K562 (cell line): ENCODE results near the gene CCNB1IP1. TPM values are rescaled to one million over a fixed set of nuclear protein-coding genes. Genes with fewer than 3 reads are reported as not detected.

Experiments used
- C11orf30 ChIP-seq: fragments of 450-650 bp; IDR thresholded peaks from 2 replicates; pipeline ENCODE4 v1.6.1; 2016; ENCODE audit warnings: low read depth, mild to moderate bottlenecking
- FOSL1 ChIP-seq: fragments of 200-800 bp; sonication (Bioruptor generic); conservative IDR thresholded peaks from 2 replicates; pipeline ENCODE4 v1.6.1; 2016; ENCODE audit warnings: missing genetic modification characterization, missing compliant biosample characterization
- FOXJ2 ChIP-seq: fragments of 200-800 bp; sonication (Bioruptor generic); IDR thresholded peaks from 2 replicates; pipeline ENCODE4 v1.6.1; 2016; ENCODE audit warnings: missing genetic modification characterization, missing compliant biosample characterization
- HCFC1 ChIP-seq: IDR thresholded peaks from 2 replicates; pipeline ENCODE4 v1.6.1; 2012; ENCODE audit warnings: low read depth, low read length, improper control_type of control experiment
- HMGN3 ChIP-seq: IDR thresholded peaks from 2 replicates; pipeline ENCODE4 v1.6.1; 2011; ENCODE audit warnings: borderline replicate concordance, low read depth, mild to moderate bottlenecking, mixed read lengths, low read length; ENCODE audit not compliant: insufficient read length; ENCODE audit errors: extremely low read depth
- JUNB ChIP-seq: fragments of 450-650 bp; formaldehyde crosslinking; conservative IDR thresholded peaks from 2 replicates; pipeline ENCODE4 v1.4.0; 2020; ENCODE audit warnings: mild to moderate bottlenecking
- MYBL2 ChIP-seq, 2 experiments: fragments of 450-650 bp in 1 of 2; sonication (generic) in 1 of 2; formaldehyde crosslinking in 1 of 2; IDR thresholded peaks; 2 replicates each; pipeline versions ENCODE4 v1.6.1 to v1.8.1; 2017 to 2022; ENCODE audit warnings: borderline replicate concordance in 1 of 2, inconsistent platforms in 1 of 2, low read depth in 1 of 2, mild to moderate bottlenecking in 1 of 2, missing genetic modification reagents in 1 of 2, moderate library complexity in 1 of 2
- NCOR1 ChIP-seq: fragments of 450-650 bp; IDR thresholded peaks from 2 replicates; pipeline ENCODE4 v1.6.1; 2016; ENCODE audit warnings: mild to moderate bottlenecking, moderate library complexity
- RCOR1 ChIP-seq, 2 experiments: IDR thresholded peaks; 2 replicates each; pipeline ENCODE4 v1.6.1; 2012; ENCODE audit warnings: low read depth in 2 of 2, low read length in 2 of 2, borderline replicate concordance in 1 of 2, improper control_type of control experiment in 1 of 2
- STAT5B ChIP-seq: fragments of 250-450 bp; sonication (Bioruptor Pico); IDR thresholded peaks from 2 replicates; pipeline ENCODE4 v1.8.0; 2021; ENCODE audit warnings: mild to moderate bottlenecking, inconsistent platforms
- TOE1 ChIP-seq, 2 experiments: fragments of 450-650 bp in 1 of 2; sonication (generic) in 1 of 2; formaldehyde crosslinking in 1 of 2; IDR thresholded peaks; 2 replicates each; pipeline versions ENCODE4 v1.7.1 to v1.8.0; 2016 to 2022; ENCODE audit warnings: borderline replicate concordance in 2 of 2, mild to moderate bottlenecking in 2 of 2, antibody characterized with exemption in 1 of 2, inconsistent platforms in 1 of 2, low read depth in 1 of 2, missing genetic modification reagents in 1 of 2, moderate library complexity in 1 of 2
- ZNF431 ChIP-seq: sonication (generic); formaldehyde crosslinking; IDR thresholded peaks from 2 replicates; pipeline ENCODE4 v1.8.0; 2022; ENCODE audit warnings: mild to moderate bottlenecking, missing genetic modification reagents
- ZNF644 ChIP-seq: fragments of 200-800 bp; sonication (Bioruptor generic); IDR thresholded peaks from 2 replicates; pipeline ENCODE4 v1.6.1; 2016; ENCODE audit warnings: low read depth, missing genetic modification characterization, missing compliant biosample characterization
- ZSCAN29 ChIP-seq: fragments of 450-650 bp; IDR thresholded peaks from 2 replicates; pipeline ENCODE4 v1.6.1; 2017
- polyA plus RNA-seq, 8 experiments: library from polyadenylated mRNA; depleted of rRNA in 4 of 8; stranded (reverse) in 5 of 8; unstranded in 3 of 8; fragments of >200 nt; fragmentation: Nextera tagmentation in 2 of 8; fragmentation: Illumina TruSeq in 1 of 8; extraction: Ambion mirVana in 2 of 8; extraction: Trizol in 1 of 8; gene quantifications; 2 replicates each; pipeline versions ENCODE4 v1.2.1 to v1.2.3, GENCODE V29; 2011 to 2014; ENCODE audit warnings: inconsistent platforms in 1 of 8, missing spikeins in 1 of 8
- total RNA-seq, 7 experiments: library from RNA; depleted of rRNA in 6 of 7; stranded (reverse); fragments of >200 nt in 6 of 7; fragmentation: Illumina TruSeq in 2 of 7; extraction: Trizol in 2 of 7; gene quantifications; 2 replicates each; pipeline versions ENCODE4 v1.2.1 to v1.2.3, GENCODE V29; 2011 to 2021; ENCODE audit warnings: low replicate concordance in 1 of 7
- TF ChIP-seq, protein P1 (sequence below): sonication (generic); formaldehyde crosslinking; IDR thresholded peaks from 2 replicates; pipeline ENCODE4 v1.8.1; 2023; ENCODE audit warnings: mild to moderate bottlenecking, missing genetic modification reagents
- TF ChIP-seq, protein P2 (sequence below): fragments of 250-450 bp; sonication (Bioruptor Pico); IDR thresholded peaks from 2 replicates; pipeline ENCODE4 v1.4.0; 2020

The CCNB1IP1 gene
- total and polyA plus RNA-seq, 9 of the 15 experiments (the other 6 are each of a cell fraction or from before 2014, with no cell fraction given) = 51.8 to 152 (median 81.0) TPM

DNA sequence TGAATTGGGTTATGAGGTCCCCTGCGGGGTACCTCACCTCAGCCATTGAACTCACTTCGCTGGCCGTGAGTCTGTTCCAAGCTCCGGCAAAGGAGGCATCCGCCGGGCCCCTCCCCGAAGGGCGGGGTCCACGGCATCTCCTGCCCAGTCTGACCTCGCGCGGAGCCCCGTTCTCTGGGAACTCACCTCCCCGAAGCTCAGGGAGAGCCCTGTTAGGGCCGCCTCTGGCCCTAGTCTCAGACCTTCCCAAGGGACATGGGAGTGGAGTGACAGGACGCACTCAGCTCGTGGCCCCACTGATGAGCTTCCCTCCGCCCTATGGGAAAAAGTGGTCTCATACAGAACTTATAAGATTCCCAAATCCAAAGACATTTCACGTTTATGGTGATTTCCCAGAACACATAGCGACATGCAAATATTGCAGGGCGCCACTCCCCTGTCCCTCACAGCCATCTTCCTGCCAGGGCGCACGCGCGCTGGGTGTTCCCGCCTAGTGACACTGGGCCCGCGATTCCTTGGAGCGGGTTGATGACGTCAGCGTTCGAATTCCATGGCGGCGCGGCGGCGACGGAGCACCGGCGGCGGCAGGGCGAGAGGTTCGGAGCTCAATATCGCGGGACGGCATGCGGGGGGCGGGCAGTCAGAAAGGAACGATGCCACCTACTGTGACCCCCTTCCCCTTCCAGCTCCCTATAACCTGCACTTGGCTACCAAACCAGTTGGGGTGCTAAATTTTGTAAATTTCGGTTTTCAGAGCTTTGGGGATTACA is 10.2 kb upstream of the CCNB1IP1 start, which contains the start of gene PARP2 (continued):
- TF ChIP-seq HMGN3 (no peak), FOSL1 (peak; percentile 27), FOXJ2 (tag) (0 out of 2 replicates have a peak, but pooled peaks have one; percentile 62), ZNF644 (tag) (no peak), JUNB (CRISPR knock-in tag) (peak; percentile 94), HCFC1 (peak; percentile 66), TOE1 (IDR thresholded peaks at IDR 0.05; ENCODE audit: borderline replicate concordance) (peak; percentile 33; the same call in 1 of the 2 replicates), TOE1 (CRISPR knock-in tag; IDR thresholded peaks at IDR 0.05; ENCODE audit: borderline replicate concordance, low read depth) (no peak), MYBL2 (IDR thresholded peaks at IDR 0.05; ENCODE audit: low read depth) (no peak), MYBL2 (CRISPR knock-in tag; IDR thresholded peaks at IDR 0.05; ENCODE audit: borderline replicate concordance) (no peak), C11orf30 (peak; percentile 86), RCOR1 (IDR thresholded peaks at IDR 0.05; ENCODE audit: borderline replicate concordance in 1 of 2, low read depth in 2 of 2, low read length in 2 of 2) (0 out of 4 replicates have a peak, but pooled peaks of 1 of the 2 experiments have one; percentile 22), STAT5B (CRISPR knock-in tag) (no peak), ZNF431 (no peak), ZSCAN29 (no peak), NCOR1 (peak; percentile 48)
- TF ChIP-seq, protein P1, sequence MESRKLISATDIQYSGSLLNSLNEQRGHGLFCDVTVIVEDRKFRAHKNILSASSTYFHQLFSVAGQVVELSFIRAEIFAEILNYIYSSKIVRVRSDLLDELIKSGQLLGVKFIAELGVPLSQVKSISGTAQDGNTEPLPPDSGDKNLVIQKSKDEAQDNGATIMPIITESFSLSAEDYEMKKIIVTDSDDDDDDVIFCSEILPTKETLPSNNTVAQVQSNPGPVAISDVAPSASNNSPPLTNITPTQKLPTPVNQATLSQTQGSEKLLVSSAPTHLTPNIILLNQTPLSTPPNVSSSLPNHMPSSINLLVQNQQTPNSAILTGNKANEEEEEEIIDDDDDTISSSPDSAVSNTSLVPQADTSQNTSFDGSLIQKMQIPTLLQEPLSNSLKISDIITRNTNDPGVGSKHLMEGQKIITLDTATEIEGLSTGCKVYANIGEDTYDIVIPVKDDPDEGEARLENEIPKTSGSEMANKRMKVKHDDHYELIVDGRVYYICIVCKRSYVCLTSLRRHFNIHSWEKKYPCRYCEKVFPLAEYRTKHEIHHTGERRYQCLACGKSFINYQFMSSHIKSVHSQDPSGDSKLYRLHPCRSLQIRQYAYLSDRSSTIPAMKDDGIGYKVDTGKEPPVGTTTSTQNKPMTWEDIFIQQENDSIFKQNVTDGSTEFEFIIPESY (CRISPR knock-in tag) = 0 out of 2 replicates have a peak, but pooled peaks have one; percentile 32
- TF ChIP-seq, protein P2, sequence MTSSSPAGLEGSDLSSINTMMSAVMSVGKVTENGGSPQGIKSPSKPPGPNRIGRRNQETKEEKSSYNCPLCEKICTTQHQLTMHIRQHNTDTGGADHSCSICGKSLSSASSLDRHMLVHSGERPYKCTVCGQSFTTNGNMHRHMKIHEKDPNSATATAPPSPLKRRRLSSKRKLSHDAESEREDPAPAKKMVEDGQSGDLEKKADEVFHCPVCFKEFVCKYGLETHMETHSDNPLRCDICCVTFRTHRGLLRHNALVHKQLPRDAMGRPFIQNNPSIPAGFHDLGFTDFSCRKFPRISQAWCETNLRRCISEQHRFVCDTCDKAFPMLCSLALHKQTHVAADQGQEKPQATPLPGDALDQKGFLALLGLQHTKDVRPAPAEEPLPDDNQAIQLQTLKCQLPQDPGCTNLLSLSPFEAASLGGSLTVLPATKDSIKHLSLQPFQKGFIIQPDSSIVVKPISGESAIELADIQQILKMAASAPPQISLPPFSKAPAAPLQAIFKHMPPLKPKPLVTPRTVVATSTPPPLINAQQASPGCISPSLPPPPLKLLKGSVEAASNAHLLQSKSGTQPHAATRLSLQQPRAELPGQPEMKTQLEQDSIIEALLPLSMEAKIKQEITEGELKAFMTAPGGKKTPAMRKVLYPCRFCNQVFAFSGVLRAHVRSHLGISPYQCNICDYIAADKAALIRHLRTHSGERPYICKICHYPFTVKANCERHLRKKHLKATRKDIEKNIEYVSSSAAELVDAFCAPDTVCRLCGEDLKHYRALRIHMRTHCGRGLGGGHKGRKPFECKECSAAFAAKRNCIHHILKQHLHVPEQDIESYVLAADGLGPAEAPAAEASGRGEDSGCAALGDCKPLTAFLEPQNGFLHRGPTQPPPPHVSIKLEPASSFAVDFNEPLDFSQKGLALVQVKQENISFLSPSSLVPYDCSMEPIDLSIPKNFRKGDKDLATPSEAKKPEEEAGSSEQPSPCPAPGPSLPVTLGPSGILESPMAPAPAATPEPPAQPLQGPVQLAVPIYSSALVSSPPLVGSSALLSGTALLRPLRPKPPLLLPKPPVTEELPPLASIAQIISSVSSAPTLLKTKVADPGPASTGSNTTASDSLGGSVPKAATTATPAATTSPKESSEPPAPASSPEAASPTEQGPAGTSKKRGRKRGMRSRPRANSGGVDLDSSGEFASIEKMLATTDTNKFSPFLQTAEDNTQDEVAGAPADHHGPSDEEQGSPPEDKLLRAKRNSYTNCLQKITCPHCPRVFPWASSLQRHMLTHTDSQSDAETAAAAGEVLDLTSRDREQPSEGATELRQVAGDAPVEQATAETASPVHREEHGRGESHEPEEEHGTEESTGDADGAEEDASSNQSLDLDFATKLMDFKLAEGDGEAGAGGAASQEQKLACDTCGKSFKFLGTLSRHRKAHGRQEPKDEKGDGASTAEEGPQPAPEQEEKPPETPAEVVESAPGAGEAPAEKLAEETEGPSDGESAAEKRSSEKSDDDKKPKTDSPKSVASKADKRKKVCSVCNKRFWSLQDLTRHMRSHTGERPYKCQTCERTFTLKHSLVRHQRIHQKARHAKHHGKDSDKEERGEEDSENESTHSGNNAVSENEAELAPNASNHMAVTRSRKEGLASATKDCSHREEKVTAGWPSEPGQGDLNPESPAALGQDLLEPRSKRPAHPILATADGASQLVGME (CRISPR knock-in tag) = no peak
